H1 (cell line): ENCODE measurements around the gene CPSF2. TPM values are rescaled to one million over a fixed set of nuclear protein-coding genes. Genes with fewer than 3 reads are reported as not detected.

Experiments used
- ASH2L ChIP-seq: fragments of 200-600, 300-600 bp; sonication (generic); IDR thresholded peaks from one replicate; pipeline ENCODE4 v1.7.1; 2017; ENCODE audit warnings: low read length
- BCL11A ChIP-seq, 2 experiments: IDR thresholded peaks; one replicate each; pipeline ENCODE4 v1.6.1; 2011; ENCODE audit warnings: low read depth in 2 of 2, low read length in 2 of 2, mild to moderate bottlenecking in 2 of 2
- CTCF ChIP-seq, 3 experiments: IDR thresholded peaks; 1 replicate in 2 of 3; 2 replicates in 1 of 3; pipeline versions ENCODE4 v1.5.1 to v1.6.1; 2011; ENCODE audit warnings: low read length in 3 of 3, mild to moderate bottlenecking in 3 of 3, inconsistent platforms in 2 of 3, low read depth in 1 of 3, moderate library complexity in 1 of 3; ENCODE audit not compliant: insufficient read depth in 1 of 3; ENCODE audit errors: control extremely low read depth in 1 of 3
- EZH2 ChIP-seq: fragments of 200-600 bp; sonication (generic); IDR thresholded peaks from 2 replicates; pipeline ENCODE4 v1.7.1; 2012; ENCODE audit warnings: low read depth, mild to moderate bottlenecking, moderate library complexity, low read length, inconsistent platforms; ENCODE audit not compliant: severe bottlenecking
- FOSL1 ChIP-seq: IDR thresholded peaks from 2 replicates; pipeline ENCODE4 v1.6.1; 2011; ENCODE audit warnings: mild to moderate bottlenecking, low read depth, low read length, moderate library complexity; ENCODE audit not compliant: insufficient read depth
- JUN ChIP-seq: IDR thresholded peaks from 2 replicates; pipeline ENCODE4 v1.6.1; 2011; ENCODE audit warnings: low read depth, mild to moderate bottlenecking, improper control_type of control experiment, low read length
- JUND ChIP-seq: IDR thresholded peaks from 2 replicates; pipeline ENCODE4 v1.6.1; 2011; ENCODE audit warnings: mild to moderate bottlenecking, improper control_type of control experiment, low read length
- MAFK ChIP-seq: IDR thresholded peaks from 2 replicates; pipeline ENCODE4 v1.6.1; 2012; ENCODE audit warnings: low read depth, mild to moderate bottlenecking, improper control_type of control experiment, low read length
- POLR2AphosphoS5 ChIP-seq: IDR thresholded peaks from 2 replicates; pipeline ENCODE4 v1.6.1; 2011; ENCODE audit warnings: low read depth, low read length
- RAD21 ChIP-seq, 2 experiments: IDR thresholded peaks in 1 of 2; conservative IDR thresholded peaks in 1 of 2; 2 replicates each; pipeline ENCODE4 v1.6.1; 2011; ENCODE audit warnings: low read depth in 2 of 2, low read length in 2 of 2, improper control_type of control experiment in 1 of 2, inconsistent platforms in 1 of 2, mild to moderate bottlenecking in 1 of 2, moderate library complexity in 1 of 2
- RNF2 ChIP-seq: fragments of 200-900, 300-1000 bp; sonication (generic); IDR thresholded peaks from 2 replicates; pipeline ENCODE4 v1.7.1; 2016; ENCODE audit warnings: borderline replicate concordance, low read depth, mild to moderate bottlenecking, antibody characterized with exemption, low read length; ENCODE audit not compliant: poor library complexity, severe bottlenecking; ENCODE audit errors: missing control alignments
- RXRA ChIP-seq: IDR thresholded peaks from 2 replicates; pipeline ENCODE4 v1.6.1; 2011; ENCODE audit warnings: low read depth, mild to moderate bottlenecking, low read length, moderate library complexity; ENCODE audit not compliant: insufficient read depth
- SIRT6 ChIP-seq: IDR thresholded peaks from one replicate; pipeline ENCODE4 v1.7.1; 2012; ENCODE audit warnings: low read length, inconsistent platforms
- SP4 ChIP-seq: IDR thresholded peaks from 2 replicates; pipeline ENCODE4 v1.6.1; 2012; ENCODE audit warnings: low read length, inconsistent platforms
- TAF7 ChIP-seq: optimal IDR thresholded peaks from 2 replicates; pipeline ENCODE3; 2011; ENCODE audit warnings: low read depth, mild to moderate bottlenecking, inconsistent platforms, low read length, moderate library complexity, borderline replicate concordance
- TBP ChIP-seq: IDR thresholded peaks from 2 replicates; pipeline ENCODE4 v1.6.1; 2011; ENCODE audit warnings: low read depth, low read length, improper control_type of control experiment
- TCF12 ChIP-seq: IDR thresholded peaks from 2 replicates; pipeline ENCODE4 v1.6.1; 2011; ENCODE audit warnings: low read depth, mild to moderate bottlenecking, low read length
- TEAD4 ChIP-seq: IDR thresholded peaks from 2 replicates; pipeline ENCODE4 v1.6.1; 2012; ENCODE audit warnings: low read depth, low read length, inconsistent platforms, mixed read lengths
- polyA plus RNA-seq, 7 experiments: library from polyadenylated mRNA; depleted of rRNA in 3 of 7; stranded (reverse) in 5 of 7; unstranded in 2 of 7; fragments of >200 nt in 5 of 7; fragments of 200-250 nt in 2 of 7; gene quantifications; 1 replicate in 5 of 7; 2 replicates in 1 of 7; 4 replicates in 1 of 7; pipeline versions ENCODE4 v1.2.1 to v1.2.3, GENCODE V29; 2011 to 2013; ENCODE audit warnings: missing spikeins in 2 of 7, mixed read lengths in 2 of 7
- total RNA-seq: library from RNA; stranded (reverse); fragmentation: NEBNext Ultra II Directional; extraction: Animal tissue kit (Norgen Biotek cat#: 25700); gene quantifications from 2 replicates; pipeline ENCODE4 v1.2.1, GENCODE V29; 2021
- TF ChIP-seq, protein P1 (sequence below): IDR thresholded peaks from 2 replicates; pipeline ENCODE4 v1.6.1; 2011; ENCODE audit warnings: low read length, improper control_type of control experiment

Gene CPSF2
- total and polyA plus RNA-seq, 2 of the 8 experiments (the other 6 are each of a cell fraction or from before 2014, with no cell fraction given) = 11.3 to 130 TPM

- TF ChIP-seq RXRA (no peak), TBP (peak; percentile 93), SP4 (0 out of 2 replicates have a peak, but pooled peaks have one; percentile 25), FOSL1 (no peak), RAD21 (IDR thresholded peaks at IDR 0.05 in 1 of 2, conservative IDR thresholded peaks at IDR 0.05 in 1 of 2; ENCODE audit: low read depth in 2 of 2, low read length in 2 of 2) (no peak), POLR2AphosphoS5 (peak; percentile 82), CTCF (IDR thresholded peaks at IDR 0.05; ENCODE audit: control extremely low read depth in 1 of 3, insufficient read depth in 1 of 3, low read depth in 1 of 3, low read length in 3 of 3) (no peak), JUND (peak; percentile 95), TCF12 (no peak), BCL11A (IDR thresholded peaks at IDR 0.05; ENCODE audit: low read depth in 2 of 2, low read length in 2 of 2) (no peak), TAF7 (peak; percentile 96), SIRT6 (no peak), MAFK (no peak), JUN (no peak), ASH2L (peak; percentile 97), RNF2 (no peak), TEAD4 (no peak), EZH2 (no peak)
- TF ChIP-seq, protein P1, sequence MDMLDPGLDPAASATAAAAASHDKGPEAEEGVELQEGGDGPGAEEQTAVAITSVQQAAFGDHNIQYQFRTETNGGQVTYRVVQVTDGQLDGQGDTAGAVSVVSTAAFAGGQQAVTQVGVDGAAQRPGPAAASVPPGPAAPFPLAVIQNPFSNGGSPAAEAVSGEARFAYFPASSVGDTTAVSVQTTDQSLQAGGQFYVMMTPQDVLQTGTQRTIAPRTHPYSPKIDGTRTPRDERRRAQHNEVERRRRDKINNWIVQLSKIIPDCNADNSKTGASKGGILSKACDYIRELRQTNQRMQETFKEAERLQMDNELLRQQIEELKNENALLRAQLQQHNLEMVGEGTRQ = 0 out of 2 replicates have a peak, but pooled peaks have one; percentile 40
Measured at GRCh38 chr14:92121670-92122350, at the start of gene CPSF2, which contains the start of gene NDUFB1 (continued).
